ENCODE measurements around the gene AFF1.
"Not testable (repeated sequence)": the region's sequence is repeated elsewhere in the genome, so short reads cannot be mapped to it uniquely, and the experiment has no call there.

The AFF1 gene

GRCh38 chr4:87011340-87012034 is 76.7 kb downstream of the AFF1 start:
- DNase-seq (ENCODE audit: low read depth in 2 of 2): no peak

- no peak for DNase-seq (ENCODE audit: low read depth in 2 of 2)
Observed at GRCh38 chr4:87012265-87012953, 77.6 kb downstream of the AFF1 start.

GRCh38 chr4:87012954-87013308 is 78.1 kb downstream of the AFF1 start:
- DNase-seq (ENCODE audit: low read depth in 2 of 2): not testable (repeated sequence)

- DNase-seq (ENCODE audit: low read depth in 2 of 2): no peak
Observed at GRCh38 chr4:87014284-87014782, 79.5 kb downstream of the AFF1 start.

GRCh38 chr4:87015416-87015815 is 80.6 kb downstream of the AFF1 start:
- DNase-seq (ENCODE audit: low read depth in 2 of 2): no peak

GRCh38 chr4:87017580-87018342 is 83.0 kb downstream of the AFF1 start:
- peak in 1 of 2 donors; percentile 10 for DNase-seq (ENCODE audit: low read depth in 2 of 2)

GRCh38 chr4:87018753-87019152 is 83.9 kb downstream of the AFF1 start:
- DNase-seq (ENCODE audit: low read depth in 2 of 2): no peak

GRCh38 chr4:87019246-87019791 is 84.5 kb downstream of the AFF1 start:
- DNase-seq (ENCODE audit: low read depth in 2 of 2): no peak

GRCh38 chr4:87019898-87020297 is 85.1 kb downstream of the AFF1 start:
- no peak for DNase-seq (ENCODE audit: low read depth in 2 of 2)

- DNase-seq (ENCODE audit: low read depth in 2 of 2): no peak
Observed at GRCh38 chr4:87024201-87024600, 89.4 kb downstream of the AFF1 start.

GRCh38 chr4:87025023-87025613 is 90.3 kb downstream of the AFF1 start:
- no peak for DNase-seq (ENCODE audit: low read depth in 2 of 2)

- no peak for DNase-seq (ENCODE audit: low read depth in 2 of 2)
Observed at GRCh38 chr4:87025614-87026041, 90.8 kb downstream of the AFF1 start.

- no peak for DNase-seq (ENCODE audit: low read depth in 2 of 2)
Observed at GRCh38 chr4:87026800-87027495, 92.1 kb downstream of the AFF1 start.

- no peak for DNase-seq (ENCODE audit: low read depth in 2 of 2)
Observed at GRCh38 chr4:87029356-87029755, 94.5 kb downstream of the AFF1 start.

- no peak for DNase-seq (ENCODE audit: low read depth in 2 of 2)
Observed at GRCh38 chr4:87030124-87030523, 95.3 kb downstream of the AFF1 start.

- no peak for DNase-seq (ENCODE audit: low read depth in 2 of 2)
Observed at GRCh38 chr4:87030755-87031441, 96.1 kb downstream of the AFF1 start.

- DNase-seq (ENCODE audit: low read depth in 2 of 2): no peak
Observed at GRCh38 chr4:87031920-87032319, 97.1 kb downstream of the AFF1 start.

- no peak for DNase-seq (ENCODE audit: low read depth in 2 of 2)
Observed at GRCh38 chr4:87032884-87033533, 98.2 kb downstream of the AFF1 start.

- no peak for DNase-seq (ENCODE audit: low read depth in 2 of 2)
Observed at GRCh38 chr4:87033902-87034301, 99.1 kb downstream of the AFF1 start.

- no peak for DNase-seq (ENCODE audit: low read depth in 2 of 2)
Observed at GRCh38 chr4:87034527-87034926, 99.7 kb downstream of the AFF1 start.

All from stimulated activated CD4-positive, alpha-beta T cell treated with anti-CD3 and anti-CD28 coated beads, Interleukin-15, amount 100 ng/mL, for 48 hours (primary cell).